PC-3 (cell line): Measurements from ENCODE around the gene SEMA6B. TPM values are rescaled to one million over a fixed set of nuclear protein-coding genes. Genes with fewer than 3 reads are reported as not detected.

ENCODE experiments used
- ATAC-seq: fragments of 200-7000 bp; cut with Tn5 transposase; 2 replicates; pipeline ENCODE4 v1.9.1; 2020; ENCODE audit warnings: mild to moderate bottlenecking, moderate library complexity
- BruUV-seq: library from RNA; stranded (reverse); fragments of 400-500 nt; replicated peaks from 2 replicates; lab custom pipeline; 2021; lab: Mats Ljungman, UMichigan
- CTCF ChIA-PET: fragments of 300-600 bp; sonication (Branson Sonifier 250); formaldehyde crosslinking; loops from one replicate; lab custom pipeline; 2022; ENCODE audit warnings: antibody characterized with exemption; lab: Charles Lee
- POLR2A ChIA-PET: fragments of 300-600 bp; sonication (Branson Sonifier 250); formaldehyde crosslinking; loops from one replicate; lab custom pipeline; 2022; ENCODE audit warnings: antibody characterized with exemption; ENCODE audit not compliant: unreplicated experiment; lab: Charles Lee
- DNase-seq: peaks from one replicate; pipeline ENCODE4 v3.0.0-alpha.2; 2015
- H2AFZ ChIP-seq: fragments of 300-600 bp; sonication (generic); 2 replicates; pipeline ENCODE4 v1.6.0; 2016; ENCODE audit warnings: antibody characterized with exemption, low read length
- H3F3A ChIP-seq: fragments of 300-600 bp; sonication (generic); one replicate; pipeline ENCODE4 v1.6.0; 2017; ENCODE audit warnings: antibody characterized with exemption, low read length, control low read depth, mild to moderate bottlenecking; ENCODE audit not compliant: unreplicated experiment
- H3K27ac ChIP-seq: fragments of 300-600 bp; sonication (generic); 2 replicates; pipeline ENCODE4 v1.5.1; 2016; ENCODE audit warnings: mild to moderate bottlenecking, low read length
- H3K27me3 ChIP-seq: fragments of 300-600 bp; sonication (generic); 2 replicates; pipeline ENCODE4 v1.6.1; 2016; ENCODE audit warnings: low read length, mixed read lengths
- H3K36me3 ChIP-seq: fragments of 300-600 bp; sonication (generic); 2 replicates; pipeline ENCODE4 v1.6.1; 2016; ENCODE audit warnings: low read depth, mixed run types, low read length, mixed read lengths
- H3K4me1 ChIP-seq: fragments of 300-600 bp; sonication (generic); 2 replicates; pipeline ENCODE4 v1.5.1; 2016; ENCODE audit warnings: low read length; ENCODE audit not compliant: insufficient read depth
- H3K4me2 ChIP-seq: fragments of 300-600 bp; sonication (generic); 2 replicates; pipeline ENCODE4 v1.6.0; 2016; ENCODE audit warnings: low read length
- H3K4me3 ChIP-seq: fragments of 300-600 bp; sonication (generic); 2 replicates; pipeline ENCODE4 v1.5.1; 2016; ENCODE audit warnings: mild to moderate bottlenecking, low read length, mixed read lengths
- H3K79me2 ChIP-seq: fragments of 300-600 bp; sonication (generic); 2 replicates; pipeline ENCODE4 v1.6.1; 2017; ENCODE audit warnings: low read length, mixed read lengths
- H3K9ac ChIP-seq: fragments of 300-600 bp; sonication (generic); 2 replicates; pipeline ENCODE4 v1.6.0; 2016; ENCODE audit warnings: mild to moderate bottlenecking, low read length
- H3K9me2 ChIP-seq: fragments of 300-600 bp; sonication (generic); replicated peaks from 2 replicates; pipeline ENCODE4 v1.6.1; 2016; ENCODE audit warnings: mixed run types, low read length, mixed read lengths
- H3K9me3 ChIP-seq: fragments of 300-600 bp; sonication (generic); 2 replicates; pipeline ENCODE4 v1.6.1; 2016; ENCODE audit warnings: low read length, mixed read lengths
- H4K20me1 ChIP-seq: fragments of 300-600 bp; sonication (generic); 2 replicates; pipeline ENCODE4 v1.6.1; 2016; ENCODE audit warnings: low read length, mixed read lengths
- EZH2 ChIP-seq: fragments of 300-600 bp; sonication (generic); IDR thresholded peaks from one replicate; pipeline ENCODE4 v1.6.1; 2017; ENCODE audit warnings: antibody characterized with exemption, mild to moderate bottlenecking, low read length; ENCODE audit not compliant: unreplicated experiment
- EZH2phosphoT487 ChIP-seq: fragments of 300-600 bp; sonication (generic); IDR thresholded peaks from 2 replicates; pipeline ENCODE4 v1.6.1; 2018; ENCODE audit warnings: mild to moderate bottlenecking, antibody characterized with exemption, low read length, borderline replicate concordance
- intact Hi-C: fragments of 100-400 bp; cut with micrococcal nuclease; formaldehyde crosslinking; loops from 2 replicates; pipeline ENCODE4 v1.9.0; 2023
- total RNA-seq: library from RNA; depleted of rRNA; stranded (reverse); fragments of >200 nt; gene quantifications from 2 replicates; pipeline ENCODE4 v1.2.3, GENCODE V29; 2014
- TF ChIP-seq, protein P1 (sequence below): fragments of 300-600 bp; sonication (generic); conservative IDR thresholded peaks from 2 replicates; pipeline ENCODE4 v1.5.1; 2017; ENCODE audit warnings: antibody characterized with exemption, low read depth, mild to moderate bottlenecking, low read length

The SEMA6B gene
- total RNA-seq, 1 experiment from 2014 or later, result 9.0 TPM

DNA sequence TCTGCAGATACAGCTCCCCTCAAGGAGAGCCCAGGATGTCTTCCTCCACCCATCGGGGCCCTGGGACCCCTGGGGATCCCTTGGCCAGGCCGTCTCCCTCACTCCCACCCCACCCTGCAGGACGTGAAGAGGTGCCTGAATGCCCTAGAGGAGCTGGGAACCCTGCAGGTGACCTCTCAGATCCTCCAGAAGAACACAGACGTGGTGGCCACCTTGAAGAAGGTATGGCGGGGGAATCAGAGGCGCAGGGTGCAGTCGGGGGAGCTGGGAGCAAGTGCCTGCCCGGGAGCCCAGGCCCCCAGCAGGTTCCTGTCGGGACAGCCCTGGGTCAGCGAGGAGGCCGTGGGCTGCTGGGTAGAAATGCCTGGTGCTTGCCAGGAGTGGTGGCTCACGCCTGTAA lies 60.8 kb downstream of the SEMA6B start:
- Histone ChIP-seq H3K4me2 (no peak overlapping the region), H3K9me2 (no peaks in the 10 kb centered on the region), H3K27ac (no peak overlapping the region), H3K27me3 (no peaks in the 10 kb centered on the region), H2AFZ (no peak overlapping the region), H3K4me1 (no peaks in the 10 kb centered on the region), H4K20me1 (no peaks in the 10 kb centered on the region), H3K9me3 (no peaks in the 10 kb centered on the region), H3K36me3 (peaks cover 10% of the 10 kb centered on the region; the same call in 1 of the 2 replicates), H3K79me2 (no peaks in the 10 kb centered on the region), H3K4me3 (no peak overlapping the region), H3K9ac (no peak overlapping the region), H3F3A (no peaks in the 10 kb centered on the region)
- ATAC-seq (no peak), DNase-seq (no peak)
- CTCF ChIA-PET, result no interaction called here
- TF ChIP-seq EZH2phosphoT487 (no peak), EZH2 (no peak)
- TF ChIP-seq, protein P1, sequence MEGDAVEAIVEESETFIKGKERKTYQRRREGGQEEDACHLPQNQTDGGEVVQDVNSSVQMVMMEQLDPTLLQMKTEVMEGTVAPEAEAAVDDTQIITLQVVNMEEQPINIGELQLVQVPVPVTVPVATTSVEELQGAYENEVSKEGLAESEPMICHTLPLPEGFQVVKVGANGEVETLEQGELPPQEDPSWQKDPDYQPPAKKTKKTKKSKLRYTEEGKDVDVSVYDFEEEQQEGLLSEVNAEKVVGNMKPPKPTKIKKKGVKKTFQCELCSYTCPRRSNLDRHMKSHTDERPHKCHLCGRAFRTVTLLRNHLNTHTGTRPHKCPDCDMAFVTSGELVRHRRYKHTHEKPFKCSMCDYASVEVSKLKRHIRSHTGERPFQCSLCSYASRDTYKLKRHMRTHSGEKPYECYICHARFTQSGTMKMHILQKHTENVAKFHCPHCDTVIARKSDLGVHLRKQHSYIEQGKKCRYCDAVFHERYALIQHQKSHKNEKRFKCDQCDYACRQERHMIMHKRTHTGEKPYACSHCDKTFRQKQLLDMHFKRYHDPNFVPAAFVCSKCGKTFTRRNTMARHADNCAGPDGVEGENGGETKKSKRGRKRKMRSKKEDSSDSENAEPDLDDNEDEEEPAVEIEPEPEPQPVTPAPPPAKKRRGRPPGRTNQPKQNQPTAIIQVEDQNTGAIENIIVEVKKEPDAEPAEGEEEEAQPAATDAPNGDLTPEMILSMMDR, result no peak
- intact Hi-C loops, result no loop called here
- BruUV-seq, result no TSS peak
- POLR2A ChIA-PET, result no interaction called here

DNA sequence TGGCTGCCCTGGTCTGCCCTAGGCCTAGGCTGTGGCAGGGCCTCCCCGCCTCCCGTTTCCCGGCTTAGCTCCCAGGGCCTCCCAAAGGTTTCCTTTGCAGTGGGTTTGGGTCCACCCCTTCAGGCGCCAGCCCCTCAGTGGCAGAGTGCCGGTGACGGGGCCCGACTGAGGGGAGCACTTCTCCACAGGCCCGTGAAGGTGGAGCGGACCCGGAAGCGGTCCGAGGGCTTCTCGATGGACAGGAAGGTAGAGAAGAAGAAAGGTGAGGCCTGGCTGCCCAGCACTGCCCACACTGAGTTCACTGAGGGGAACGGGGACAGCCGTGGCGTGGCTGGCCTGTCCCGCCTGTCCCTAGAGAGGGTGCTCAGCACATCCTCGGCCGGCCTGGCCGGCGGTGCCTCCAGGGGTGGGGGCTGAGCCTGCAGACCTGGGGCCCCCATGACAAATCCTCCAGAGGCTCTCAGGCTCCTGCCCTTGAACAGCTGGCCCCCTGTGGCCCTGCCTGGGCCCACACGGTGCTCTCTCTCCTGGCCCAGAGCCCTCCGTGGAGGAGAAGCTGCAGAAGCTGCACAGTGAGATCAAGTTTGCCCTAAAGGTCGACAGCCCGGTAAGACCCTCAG lies 61.6 kb downstream of the SEMA6B start:
- no peaks in the 10 kb centered on the region for H3K79me2 ChIP-seq
- BruUV-seq, result no TSS peak
- ChIA-PET POLR2A (no interaction called here), CTCF (no interaction called here)
- no peaks in the 10 kb centered on the region for H3K27me3 ChIP-seq
- no peak for TF ChIP-seq EZH2phosphoT487
- TF ChIP-seq, protein P1, result no peak
- TF ChIP-seq EZH2, result no peak
- H3K9ac ChIP-seq, result no peak overlapping the region
- ATAC-seq (no peak), DNase-seq (no peak)
- H3K4me1 ChIP-seq, result no peaks in the 10 kb centered on the region
- H3K9me2 ChIP-seq, result no peaks in the 10 kb centered on the region
- H4K20me1 ChIP-seq, result no peaks in the 10 kb centered on the region
- H3K9me3 ChIP-seq, result no peaks in the 10 kb centered on the region
- H2AFZ ChIP-seq, result no peak overlapping the region
- no peak overlapping the region for H3K4me2 ChIP-seq
- intact Hi-C loops, result no loop called here
- H3K4me3 ChIP-seq, result no peak overlapping the region
- no peak overlapping the region for H3K27ac ChIP-seq
- peaks cover 12% of the 10 kb centered on the region; the same call in 1 of the 2 replicates for H3K36me3 ChIP-seq
- H3F3A ChIP-seq, result no peaks in the 10 kb centered on the region

DNA sequence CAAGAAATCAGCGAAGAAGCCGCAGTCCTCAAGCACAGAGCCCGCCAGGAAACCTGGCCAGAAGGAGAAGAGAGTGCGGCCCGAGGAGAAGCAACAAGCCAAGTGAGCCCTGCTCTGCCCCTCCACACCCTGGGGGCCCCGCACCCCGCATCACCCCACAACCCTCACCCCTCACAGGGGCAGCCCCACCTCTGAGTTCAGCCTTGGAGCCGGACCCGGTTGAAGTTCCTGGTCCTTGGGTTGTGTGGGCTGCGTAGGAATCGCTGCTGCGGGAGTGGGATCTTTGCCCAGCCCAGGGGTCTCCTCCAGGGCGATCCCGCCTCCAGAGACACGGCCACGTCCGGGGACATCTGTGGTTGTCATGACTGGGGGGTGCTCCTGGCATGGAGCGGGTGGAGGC lies 63.2 kb downstream of the SEMA6B start:
- no peaks in the 10 kb centered on the region for H3K79me2 ChIP-seq
- POLR2A ChIA-PET, result no interaction called here
- DNase-seq, result no peak

More for the DNA sequence above, 63.2 kb downstream of the SEMA6B start:
- H3K4me1 ChIP-seq, result no peaks in the 10 kb centered on the region
- no peak overlapping the region for H3K27ac ChIP-seq
- no peak overlapping the region for H2AFZ ChIP-seq
- CTCF ChIA-PET, result no interaction called here
- H3K9me2 ChIP-seq, result no peaks in the 10 kb centered on the region
- peaks cover 27% of the 10 kb centered on the region for H3K36me3 ChIP-seq
- intact Hi-C loops, result no loop called here
- H3K4me2 ChIP-seq, result no peak overlapping the region
- BruUV-seq, result no TSS peak
- H3K9me3 ChIP-seq, result no peaks in the 10 kb centered on the region
- ATAC-seq, result no peak
- no peaks in the 10 kb centered on the region for H4K20me1 ChIP-seq
- no peaks in the 10 kb centered on the region for H3F3A ChIP-seq
- no peaks in the 10 kb centered on the region for H3K27me3 ChIP-seq
- H3K4me3 ChIP-seq, result no peak overlapping the region
- H3K9ac ChIP-seq, result no peak overlapping the region
- no peak for TF ChIP-seq EZH2
- no peak for TF ChIP-seq EZH2phosphoT487
- TF ChIP-seq, protein P1, result no peak
